GM18505 (cell line): ENCODE data around the gene KCNAB1.

ENCODE experiments used
- ATAC-seq: cut with Tn5 transposase; IDR thresholded peaks from one replicate; pipeline ENCODE4 v1.9.1; 2021; ENCODE audit not compliant: unreplicated experiment
- POLR2A ChIP-seq: IDR thresholded peaks from 4 replicates; pipeline ENCODE4 v1.6.1; 2011; ENCODE audit warnings: borderline replicate concordance; ENCODE audit not compliant: insufficient read depth, insufficient read length; ENCODE audit errors: extremely low read depth

Gene KCNAB1

DNA sequence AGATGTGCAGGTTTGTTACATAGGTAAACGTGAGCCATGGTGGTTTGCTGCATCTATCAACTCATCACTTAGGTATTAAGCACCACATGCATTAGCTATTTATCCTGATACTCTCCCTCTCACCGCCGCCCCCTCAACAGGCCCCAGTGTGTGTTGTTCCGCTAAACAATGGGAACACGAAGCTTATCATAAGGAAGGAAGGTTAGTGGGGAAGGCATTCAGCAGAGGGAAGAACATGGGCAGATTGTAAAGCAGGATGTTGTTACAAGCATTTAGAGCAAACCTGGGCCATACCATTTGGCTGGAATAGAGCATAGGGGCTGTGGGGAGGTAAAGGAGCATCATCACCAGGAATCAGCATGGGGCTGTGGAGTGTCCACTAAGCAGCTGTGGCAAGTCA lies 322.7 kb downstream of the KCNAB1 start:
- no peak for TF ChIP-seq POLR2A
- ATAC-seq: no peak

DNA sequence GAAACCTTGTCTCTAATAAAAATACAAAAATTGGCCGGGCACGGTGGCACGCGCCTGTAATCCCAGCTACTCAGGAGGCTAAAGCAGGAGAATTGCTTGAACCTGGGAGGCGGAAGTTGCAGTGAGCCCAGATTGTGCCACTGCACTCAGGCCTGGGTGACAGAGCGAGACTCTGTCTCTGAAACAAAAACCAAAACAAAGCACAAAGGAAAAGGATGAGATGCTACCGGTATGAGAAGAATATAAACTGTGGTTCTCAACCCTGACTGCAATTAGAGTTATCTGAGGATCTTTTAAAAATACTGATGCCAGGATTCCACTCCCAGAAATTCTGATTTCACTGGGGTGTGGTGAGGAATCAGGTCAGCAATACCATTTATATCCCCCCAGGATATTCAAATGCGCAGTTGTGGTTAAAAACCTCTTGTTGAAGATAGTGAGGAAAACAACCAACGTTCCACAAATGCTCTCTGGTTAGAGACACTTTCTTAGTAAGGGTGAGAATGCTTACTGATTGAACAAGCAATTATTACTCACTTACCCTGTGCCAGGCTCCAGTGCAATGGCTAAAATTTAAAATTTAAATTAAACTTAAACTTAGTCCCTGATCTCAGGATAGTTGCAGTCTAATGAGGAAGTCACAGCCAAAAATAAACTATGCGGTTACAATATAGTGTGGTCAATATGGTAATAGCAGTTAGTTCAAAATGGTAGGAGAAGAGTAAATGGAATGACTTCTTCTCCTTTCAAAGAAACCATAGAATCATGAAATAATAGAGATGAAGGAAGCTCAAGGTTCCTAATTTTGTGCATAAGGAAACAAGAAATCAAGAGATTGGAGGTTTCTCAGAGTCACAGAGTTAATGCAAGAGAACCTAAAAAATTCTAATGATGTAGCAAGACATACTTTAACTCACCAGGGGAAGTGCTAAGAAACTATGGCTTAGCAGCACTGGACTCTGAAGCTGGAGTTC lies 325.0 kb downstream of the KCNAB1 start:
- ATAC-seq: no peak
- no peak for TF ChIP-seq POLR2A

DNA sequence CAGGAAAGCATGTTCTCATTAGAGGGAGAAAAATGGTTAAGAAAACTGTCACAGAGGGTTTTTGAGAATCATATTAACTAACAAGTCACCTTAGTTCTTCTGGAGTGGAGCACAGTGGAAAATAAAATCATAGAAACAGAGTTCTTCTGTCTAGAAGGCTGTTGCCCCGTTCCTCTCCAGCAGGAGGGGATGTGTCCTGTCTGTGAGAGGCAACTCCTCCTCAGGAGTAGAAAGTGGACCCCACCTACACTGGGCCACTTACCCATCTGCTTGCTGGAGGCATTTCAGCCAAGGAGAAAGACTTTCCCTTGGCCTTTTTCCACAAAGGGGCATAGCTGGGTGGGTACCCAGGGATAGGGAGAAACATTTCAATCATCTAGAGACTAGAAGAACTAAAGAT lies 327.9 kb downstream of the KCNAB1 start:
- peak; percentile 69 for ATAC-seq
- TF ChIP-seq POLR2A: no peak

DNA sequence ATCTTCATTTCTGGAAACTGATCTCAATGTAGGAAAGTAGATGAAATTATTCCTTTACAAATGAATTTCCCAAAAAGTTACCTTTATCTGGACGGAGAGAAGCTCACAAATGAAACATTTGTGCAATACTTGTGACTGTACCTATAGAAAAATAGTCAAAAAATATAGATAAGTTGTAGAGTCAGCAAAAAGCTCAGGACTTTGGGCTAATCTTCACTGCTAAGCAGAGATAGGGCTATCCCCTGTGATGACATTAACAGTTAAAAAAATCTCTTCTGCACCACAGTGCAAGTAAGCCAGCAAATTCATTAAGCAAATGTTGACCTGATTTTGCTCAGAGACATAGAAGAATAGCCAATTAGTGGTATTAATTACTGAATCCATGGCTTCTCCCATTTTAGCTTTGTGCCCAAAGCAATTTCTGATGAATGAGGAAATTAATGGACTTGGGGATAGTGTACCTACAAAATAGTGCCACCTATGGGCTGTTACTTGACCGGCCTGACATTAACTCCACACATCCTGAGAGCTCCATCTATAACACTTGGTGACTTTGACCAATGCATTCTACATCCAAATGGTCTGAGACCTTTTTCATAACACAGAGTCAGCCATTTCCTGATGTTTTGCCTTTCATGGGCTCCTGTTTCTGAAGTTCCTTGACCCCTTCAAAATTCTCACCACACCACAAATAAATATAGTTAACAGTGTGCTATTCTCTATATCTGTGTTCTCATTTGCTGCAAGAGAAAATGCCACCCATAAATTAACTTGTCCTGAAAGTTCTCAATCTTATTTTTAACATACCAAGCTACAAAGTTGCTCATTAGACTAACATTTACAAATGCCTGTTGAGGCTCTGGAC lies 329.6 kb downstream of the KCNAB1 start:
- no peak for ATAC-seq
- TF ChIP-seq POLR2A: no peak

DNA sequence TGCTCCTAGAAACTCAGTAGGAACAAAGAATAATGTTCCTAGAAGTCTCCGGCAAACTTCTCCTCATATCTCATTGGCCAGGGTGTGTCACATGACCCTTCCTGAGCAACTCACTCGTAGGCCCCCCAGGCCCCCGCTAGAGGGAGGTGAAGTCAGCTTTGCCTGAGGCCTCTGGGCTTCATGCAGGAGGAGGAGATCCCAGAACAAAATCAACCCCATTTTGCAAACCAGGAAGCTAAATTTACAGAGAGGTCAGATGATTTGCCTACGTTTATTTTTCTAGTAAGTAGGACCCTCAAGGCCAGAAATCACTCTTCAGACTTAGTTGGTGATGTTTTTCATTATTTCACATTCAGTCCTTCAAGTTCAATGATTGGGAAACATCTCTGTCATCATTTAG lies 335.5 kb downstream of the KCNAB1 start:
- no peak for TF ChIP-seq POLR2A
- ATAC-seq: no peak

DNA sequence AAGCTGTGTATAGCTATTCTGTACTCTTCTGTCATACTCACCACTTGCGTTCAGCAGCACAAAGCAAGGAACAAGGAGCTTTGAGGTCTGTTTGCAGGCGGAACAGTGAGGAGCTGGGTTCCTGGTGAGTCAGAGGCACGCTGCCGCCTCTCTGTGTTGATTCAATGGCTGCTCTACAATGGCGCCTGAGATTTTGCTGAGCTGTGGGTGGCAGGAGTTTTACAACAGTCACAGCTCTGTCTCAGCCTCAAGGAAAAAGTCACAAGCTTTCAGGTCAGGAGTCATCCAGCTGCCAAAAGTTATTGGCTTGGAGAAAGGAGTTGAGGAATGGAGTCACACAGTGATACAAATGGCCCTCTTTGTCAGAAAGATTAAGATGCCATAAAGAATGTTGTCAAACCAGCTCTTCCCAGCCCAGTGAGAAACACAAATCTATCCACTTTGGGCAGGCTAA lies 336.4 kb downstream of the KCNAB1 start:
- ATAC-seq: no peak
- TF ChIP-seq POLR2A: no peak

DNA sequence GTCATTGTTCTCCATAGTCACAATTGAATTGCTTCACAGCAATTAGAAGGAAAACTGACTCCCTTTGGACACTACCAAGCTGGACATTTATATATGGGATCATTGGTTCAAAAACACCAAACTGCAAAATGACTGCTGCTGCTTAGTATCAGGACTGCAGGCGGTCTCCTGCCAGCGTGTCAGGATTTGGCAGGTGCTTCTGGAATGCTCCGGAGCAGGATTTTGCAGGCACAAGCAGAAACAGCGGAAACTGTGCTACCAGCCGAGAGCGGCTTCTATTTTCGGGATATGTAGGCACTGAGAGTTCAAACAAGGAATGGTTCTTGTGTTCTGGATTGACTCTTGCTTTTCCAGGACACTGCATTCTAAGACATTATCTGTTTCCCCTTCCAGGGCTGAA lies 339.1 kb downstream of the KCNAB1 start:
- no peak for TF ChIP-seq POLR2A
- ATAC-seq: no peak

DNA sequence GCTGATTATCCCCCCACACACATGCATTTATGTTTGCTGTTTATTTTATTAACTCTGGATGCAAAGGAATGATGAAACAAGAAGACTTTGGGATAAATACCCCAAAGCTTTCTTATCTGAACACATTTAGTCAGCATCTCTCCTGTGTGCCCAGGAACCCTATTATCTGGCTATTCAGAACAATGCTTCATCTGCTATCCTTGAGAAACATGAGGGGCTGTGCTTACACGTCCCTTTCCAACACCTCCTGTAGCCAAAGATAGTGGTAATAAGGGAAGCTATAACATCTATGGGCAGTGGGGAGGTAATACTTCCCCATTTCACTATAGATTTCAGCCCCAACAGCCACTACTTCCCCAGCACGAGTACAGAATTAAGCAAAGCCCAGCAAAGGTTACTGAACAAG lies 339.8 kb downstream of the KCNAB1 start:
- TF ChIP-seq POLR2A: no peak
- ATAC-seq: peak; percentile 63

DNA sequence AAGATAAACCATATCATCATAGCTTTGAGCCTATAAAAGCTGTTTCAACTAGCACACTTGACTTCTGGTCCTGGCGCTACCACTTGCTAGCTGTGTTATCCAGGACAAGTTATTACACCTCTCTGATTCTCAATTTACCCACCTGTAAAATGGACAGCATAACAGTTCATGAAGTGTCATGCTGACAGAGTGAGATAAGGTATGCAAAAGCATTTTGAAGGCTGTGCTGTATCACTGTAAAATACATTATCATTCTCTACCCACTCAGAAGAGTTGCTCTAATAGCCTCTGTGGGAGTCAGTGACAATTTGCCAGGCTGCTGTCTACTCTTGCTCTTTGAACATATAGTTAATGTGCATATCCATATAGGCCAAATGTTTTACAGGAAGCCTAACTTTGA lies 341.5 kb downstream of the KCNAB1 start:
- ATAC-seq: no peak
- TF ChIP-seq POLR2A: no peak

DNA sequence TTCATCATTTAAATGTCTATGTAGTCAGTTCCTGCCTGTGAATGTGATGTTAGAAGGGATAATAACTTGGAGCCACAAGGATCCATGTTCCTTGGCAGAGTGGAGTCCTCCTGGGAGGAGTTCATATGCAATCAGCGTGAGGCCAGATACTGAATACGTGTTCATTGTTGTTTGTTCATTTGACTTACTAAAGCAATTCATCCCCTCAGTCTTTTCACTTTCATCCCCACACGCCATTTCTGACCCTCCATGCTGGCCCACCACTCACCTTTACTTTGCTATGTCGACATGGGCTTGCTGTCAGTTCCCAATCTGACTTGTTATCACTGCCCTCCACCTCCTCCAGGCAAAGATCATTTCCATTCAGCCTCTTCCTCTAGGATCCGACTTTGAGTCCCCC lies 342.7 kb downstream of the KCNAB1 start:
- TF ChIP-seq POLR2A: no peak
- no peak for ATAC-seq

DNA sequence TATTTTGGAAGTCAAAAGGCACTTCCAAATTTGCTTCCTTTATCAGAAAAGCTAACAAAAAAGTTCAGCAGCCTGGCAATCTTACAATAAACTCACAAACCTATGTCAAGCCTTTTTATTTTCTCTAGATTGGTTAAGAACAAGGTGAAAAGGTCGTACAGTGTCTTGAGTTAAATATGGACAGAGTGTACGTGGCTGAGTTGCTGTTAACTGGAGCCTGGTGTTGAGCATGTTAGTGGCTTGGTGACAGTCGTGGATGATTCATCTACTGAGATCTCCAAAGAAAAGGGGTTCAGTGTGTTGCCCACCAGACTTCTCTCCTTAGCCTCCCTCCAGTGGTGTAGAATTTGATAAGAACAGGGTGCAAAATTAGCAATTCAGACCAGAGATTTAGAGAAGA lies 344.8 kb downstream of the KCNAB1 start:
- no peak for TF ChIP-seq POLR2A
- no peak for ATAC-seq

DNA sequence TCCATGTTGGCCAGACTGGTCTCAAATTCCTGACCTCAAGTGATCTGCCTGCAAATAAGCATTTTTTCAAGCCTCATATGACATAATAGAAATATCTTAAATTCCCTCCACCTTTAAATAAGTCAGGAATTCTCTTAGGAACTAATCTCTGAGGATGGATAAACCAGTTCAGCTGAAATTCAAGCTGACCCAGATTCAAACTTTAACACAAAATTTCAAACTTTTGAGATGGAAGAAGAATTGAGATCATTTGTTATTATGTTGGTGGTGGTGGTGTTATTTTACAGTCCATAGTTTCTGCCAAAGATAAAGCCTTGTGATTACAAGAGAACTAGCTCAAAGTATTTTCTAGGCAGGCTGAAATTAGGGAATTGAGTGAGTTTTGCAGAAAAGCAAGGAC lies 349.1 kb downstream of the KCNAB1 start:
- no peak for ATAC-seq
- TF ChIP-seq POLR2A: no peak

DNA sequence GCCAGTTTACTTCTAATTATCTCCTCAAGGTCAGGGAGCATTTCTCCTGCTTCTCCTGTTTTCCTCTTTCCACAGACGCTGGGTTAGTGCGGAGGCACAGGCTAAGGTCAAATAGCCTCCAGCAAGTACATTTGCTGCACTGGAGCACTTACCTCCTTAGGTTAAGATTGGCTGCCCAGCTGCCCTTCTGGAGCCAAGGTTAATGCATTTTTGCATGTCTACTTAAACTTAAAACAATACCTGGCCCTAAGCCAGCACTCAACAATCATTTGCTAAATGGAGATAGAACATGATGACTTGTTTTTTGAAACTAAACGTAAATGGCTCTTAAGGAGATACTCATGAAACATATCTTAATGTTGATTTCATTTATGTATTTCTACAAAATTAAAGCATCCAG lies 351.1 kb downstream of the KCNAB1 start:
- no peak for TF ChIP-seq POLR2A
- no peak for ATAC-seq
